ENCODE results near the gene EEF2K. TPM values are rescaled to one million over a fixed set of nuclear protein-coding genes. Genes with fewer than 3 reads are reported as not detected.

EEF2K gene
- total RNA-seq, 2 experiments from 2014 or later = 25.7 to 26.1 TPM

GRCh38 chr16:22326369-22326652, 120.2 kb downstream of the EEF2K start:
- no peak for DNase-seq
- Mint-ChIP-seq H3K9me3 (no peaks in the 10 kb centered on the region), H3K27ac (no peak overlapping the region), H3K4me1 (peaks cover 1% of the 10 kb centered on the region), H3K4me3 (no peak overlapping the region), H3K36me3 (peaks cover 8% of the 10 kb centered on the region), H3K27me3 (no peaks in the 10 kb centered on the region)
- no peak for ATAC-seq (ENCODE audit: low read depth)
- POLR2A ChIA-PET = no interaction called here

- no peak overlapping the region for H3K27ac Mint-ChIP-seq
- no peaks in the 10 kb centered on the region for H3K9me3 Mint-ChIP-seq
- POLR2A ChIA-PET = no interaction called here
- no peak for ATAC-seq (ENCODE audit: low read depth)
- no peaks in the 10 kb centered on the region for H3K27me3 Mint-ChIP-seq
- DNase-seq = no peak
- H3K4me3 Mint-ChIP-seq = no peak overlapping the region
- H3K36me3 Mint-ChIP-seq = peaks cover 12% of the 10 kb centered on the region
- H3K4me1 Mint-ChIP-seq = no peaks in the 10 kb centered on the region
These were observed 120.8 kb downstream of the EEF2K start for GRCh38 chr16:22326771-22327445.

GRCh38 chr16:22327446-22327775, 121.3 kb downstream of the EEF2K start:
- no peak for ATAC-seq (ENCODE audit: low read depth)
- Mint-ChIP-seq H3K36me3 (peaks cover 14% of the 10 kb centered on the region), H3K4me1 (no peaks in the 10 kb centered on the region), H3K27ac (no peak overlapping the region), H3K27me3 (no peaks in the 10 kb centered on the region), H3K4me3 (no peak overlapping the region), H3K9me3 (no peaks in the 10 kb centered on the region)
- POLR2A ChIA-PET = no interaction called here
- no peak for DNase-seq

GRCh38 chr16:22328081-22328725, 122.1 kb downstream of the EEF2K start:
- Mint-ChIP-seq H3K9me3 (no peaks in the 10 kb centered on the region), H3K27me3 (no peaks in the 10 kb centered on the region), H3K27ac (no peak overlapping the region), H3K36me3 (peaks cover 16% of the 10 kb centered on the region), H3K4me3 (no peak overlapping the region), H3K4me1 (no peaks in the 10 kb centered on the region)
- ATAC-seq (ENCODE audit: low read depth) = no peak
- POLR2A ChIA-PET = interaction anchor here (1.7 kb wide), 1 partner anchor 45 kb away, joined by 4 read pairs; no protein-coding TSS in a partner anchor
- no peak for DNase-seq

- Mint-ChIP-seq H3K27me3 (no peaks in the 10 kb centered on the region), H3K36me3 (peaks cover 24% of the 10 kb centered on the region), H3K9me3 (no peaks in the 10 kb centered on the region), H3K27ac (no peak overlapping the region), H3K4me1 (no peaks in the 10 kb centered on the region), H3K4me3 (no peak overlapping the region)
- ATAC-seq (ENCODE audit: low read depth) (no peak), DNase-seq (no peak)
- POLR2A ChIA-PET = interaction anchor here (1.7 kb wide), 1 partner anchor 44 kb away, joined by 4 read pairs; no protein-coding TSS in a partner anchor
These were observed 123.2 kb downstream of the EEF2K start for GRCh38 chr16:22329199-22329695.

GRCh38 chr16:22330326-22330725, 124.2 kb downstream of the EEF2K start:
- Mint-ChIP-seq H3K27ac (peak overlapping the region; percentile 20), H3K4me3 (no peak overlapping the region), H3K36me3 (peaks cover 33% of the 10 kb centered on the region), H3K9me3 (peaks cover 4% of the 10 kb centered on the region), H3K4me1 (no peaks in the 10 kb centered on the region), H3K27me3 (no peaks in the 10 kb centered on the region)
- no peak for ATAC-seq (ENCODE audit: low read depth)
- POLR2A ChIA-PET = interaction anchor here (0.6 kb wide), 1 partner anchor 43 kb away, joined by 3 read pairs; no protein-coding TSS in a partner anchor
- no peak for DNase-seq

GRCh38 chr16:22333457-22333994, 127.4 kb downstream of the EEF2K start:
- Mint-ChIP-seq H3K4me1 (peaks cover 5% of the 10 kb centered on the region), H3K27me3 (no peaks in the 10 kb centered on the region), H3K27ac (no peak overlapping the region), H3K4me3 (no peak overlapping the region), H3K36me3 (peaks cover 58% of the 10 kb centered on the region), H3K9me3 (peaks cover 22% of the 10 kb centered on the region)
- ATAC-seq (ENCODE audit: low read depth) = no peak
- POLR2A ChIA-PET = no interaction called here
- DNase-seq = no peak

GRCh38 chr16:22335668-22336246, 129.7 kb downstream of the EEF2K start:
- Mint-ChIP-seq H3K4me3 (no peak overlapping the region), H3K36me3 (peaks cover 74% of the 10 kb centered on the region), H3K9me3 (peaks cover 28% of the 10 kb centered on the region), H3K27me3 (no peaks in the 10 kb centered on the region), H3K4me1 (peaks cover 5% of the 10 kb centered on the region), H3K27ac (no peak overlapping the region)
- DNase-seq (no peak), ATAC-seq (ENCODE audit: low read depth) (no peak)
- POLR2A ChIA-PET = no interaction called here

- POLR2A ChIA-PET = no interaction called here
- H3K27ac Mint-ChIP-seq = no peak overlapping the region
- DNase-seq = no peak
These were observed 130.5 kb downstream of the EEF2K start for GRCh38 chr16:22336581-22336980.

GRCh38 chr16:22337045-22337444, 131.0 kb downstream of the EEF2K start:
- Mint-ChIP-seq H3K4me3 (no peak overlapping the region), H3K4me1 (peaks cover 5% of the 10 kb centered on the region), H3K36me3 (peaks cover 79% of the 10 kb centered on the region), H3K27me3 (no peaks in the 10 kb centered on the region), H3K9me3 (peaks cover 30% of the 10 kb centered on the region), H3K27ac (no peak overlapping the region)
- ATAC-seq (ENCODE audit: low read depth) = no peak
- DNase-seq = no peak
- POLR2A ChIA-PET = no interaction called here

More at GRCh38 chr16:22336581-22336980, 130.5 kb downstream of the EEF2K start:
- Mint-ChIP-seq H3K36me3 (peaks cover 78% of the 10 kb centered on the region), H3K4me1 (peaks cover 5% of the 10 kb centered on the region), H3K4me3 (no peak overlapping the region), H3K27me3 (no peaks in the 10 kb centered on the region), H3K9me3 (peaks cover 30% of the 10 kb centered on the region)
- no peak for ATAC-seq (ENCODE audit: low read depth)

GRCh38 chr16:22337849-22338635, 132.0 kb downstream of the EEF2K start:
- POLR2A ChIA-PET = no interaction called here
- no peaks in the 10 kb centered on the region for H3K27me3 Mint-ChIP-seq
- H3K36me3 Mint-ChIP-seq = peaks cover 83% of the 10 kb centered on the region
- H3K27ac Mint-ChIP-seq = no peak overlapping the region
- no peak overlapping the region for H3K4me3 Mint-ChIP-seq
- peaks cover 5% of the 10 kb centered on the region for H3K4me1 Mint-ChIP-seq
- DNase-seq = no peak
- no peak for ATAC-seq (ENCODE audit: low read depth)
- peaks cover 30% of the 10 kb centered on the region for H3K9me3 Mint-ChIP-seq
